22Rv1 (cell line): ENCODE data around the gene AP1B1.

Experiments used
- CTCF ChIP-seq: fragments of 450-650 bp; IDR thresholded peaks from 2 replicates; pipeline ENCODE4 v1.5.1; 2017; ENCODE audit warnings: mild to moderate bottlenecking
- ZFX ChIP-seq: fragments of 450-650 bp; IDR thresholded peaks from 2 replicates; pipeline ENCODE4 v1.6.1; 2017; ENCODE audit warnings: antibody characterized with exemption, borderline replicate concordance

- no peak for TF ChIP-seq CTCF
- TF ChIP-seq ZFX, result no peak
Measured at GRCh38 chr22:29334696-29335344, 53.5 kb downstream of the AP1B1 start.
